Epithelial cell of esophagus (primary cell): ENCODE data around the gene ZNHIT2.
A peak's percentile ranks its signal among the peaks of the same experiment; 100 is the strongest.

ENCODE experiments used
- DNase-seq: peaks from one replicate; pipeline ENCODE4 v3.0.0; 2010; ENCODE audit warnings: low read depth
- H3K4me3 ChIP-seq: 2 replicates; pipeline ENCODE4 v1.5.1; 2011; ENCODE audit warnings: mild to moderate bottlenecking, low read length, control low read depth
- CTCF ChIP-seq: IDR thresholded peaks from 2 replicates; pipeline ENCODE4 v1.5.1; 2011; ENCODE audit warnings: low read depth, mild to moderate bottlenecking, low read length, control low read depth, inconsistent platforms; ENCODE audit not compliant: insufficient read depth; ENCODE audit errors: missing control alignments

ZNHIT2 gene

GRCh38 chr11:65087827-65088226, 29.7 kb downstream of the ZNHIT2 start:
- TF ChIP-seq CTCF = no peak
- DNase-seq = no peak
- H3K4me3 ChIP-seq = no peak overlapping the region

- TF ChIP-seq CTCF = no peak
- no peak overlapping the region for H3K4me3 ChIP-seq
- DNase-seq = no peak
Observed at GRCh38 chr11:65087216-65087615, 30.3 kb downstream of the ZNHIT2 start.

- no peak for TF ChIP-seq CTCF
- no peak for DNase-seq
- H3K4me3 ChIP-seq = no peak overlapping the region
Observed at GRCh38 chr11:65086809-65087208, 30.7 kb downstream of the ZNHIT2 start.

GRCh38 chr11:65085446-65085845, 32.1 kb downstream of the ZNHIT2 start:
- TF ChIP-seq CTCF = no peak
- DNase-seq = no peak
- no peak overlapping the region for H3K4me3 ChIP-seq

GRCh38 chr11:65084598-65085375, 32.7 kb downstream of the ZNHIT2 start:
- DNase-seq = no peak

GRCh38 chr11:65083834-65084597, 33.5 kb downstream of the ZNHIT2 start, which contains the start of the genes CDCA5 and ZFPL1:
Gene CDCA5 (minus strand): TSS chr11:65084040. CDS start chr11:65083978, 62 bp downstream.
Gene ZFPL1 (plus strand): TSS chr11:65084222. CDS start chr11:65084699, 477 bp downstream.
- DNase-seq = peak; percentile 96
- H3K4me3 ChIP-seq = peak within 1 kb of the TSS; percentile 98
- TF ChIP-seq CTCF = no peak

More at GRCh38 chr11:65084598-65085375, 32.7 kb downstream of the ZNHIT2 start:
- TF ChIP-seq CTCF = no peak
- H3K4me3 ChIP-seq = peak overlapping the region; percentile 98
